Lower leg skin (tissue), 4 donors: ENCODE measurements around the gene GPR55. TPM values are rescaled to one million over a fixed set of nuclear protein-coding genes. Genes with fewer than 3 reads are reported as not detected.

Experiments
- DNase-seq, 2 donors: peaks; one replicate each; pipeline ENCODE4 v3.0.0-alpha.2; 2019; ENCODE audit warnings: low spot score in 2 of 2
- H3K4me3 ChIP-seq: fragments of 200-600 bp; sonication (generic); 2 replicates; pipeline ENCODE4 v1.5.1; 2017; ENCODE audit warnings: mild to moderate bottlenecking, low read depth; ENCODE audit not compliant: poor library complexity, severe bottlenecking
- CTCF ChIP-seq, 3 donors: fragments of 450-650 bp; IDR thresholded peaks; one replicate each; pipeline ENCODE4 v1.5.1; 2016; ENCODE audit warnings: antibody characterized with exemption in 3 of 3, mild to moderate bottlenecking in 3 of 3, moderate library complexity in 2 of 3
- POLR2A ChIP-seq, 2 donors: fragments of 450-650 bp; IDR thresholded peaks; one replicate each; pipeline ENCODE4 v1.6.1; 2016 to 2017; ENCODE audit warnings: antibody characterized with exemption in 2 of 2, mild to moderate bottlenecking in 1 of 2, moderate library complexity in 1 of 2
- WGBS, 2 donors: methylation state at CpG; one replicate each; pipeline ENCODE4 v1.1.5; 2018; 5-methylcytosine and 5-hydroxymethylcytosine counted together
- intact Hi-C: fragments of 100-400 bp; cut with DNase I; formaldehyde crosslinking; loops from one replicate; pipeline ENCODE4 v1.15.0; 2023; ENCODE audit warnings: low total_unique reads
- total RNA-seq, 4 donors: library from RNA; depleted of rRNA; stranded (reverse); fragments of >200 nt; gene quantifications; one replicate each; pipeline ENCODE4 v1.1.0, GENCODE V29; 2016

GPR55 gene
- total RNA-seq, 4 donors from 2014 or later: 0.30 TPM; not detected in 3

- WGBS, 2 donors: 87 to 92% methylated on average over 4 of the region's 4 CpGs
- no peak for DNase-seq
- intact Hi-C loops: no loop called here
- H3K4me3 ChIP-seq: no peak overlapping the region
- TF ChIP-seq POLR2A (IDR thresholded peaks at IDR 0.05) (no peak), CTCF (IDR thresholded peaks at IDR 0.05) (no peak)
Measured at GRCh38 chr2:230890646-230891045, 34.4 kb downstream of the GPR55 start.

- no peak for TF ChIP-seq POLR2A (IDR thresholded peaks at IDR 0.05)
- TF ChIP-seq CTCF (IDR thresholded peaks at IDR 0.05): no peak
- intact Hi-C loops: no loop called here
- WGBS, 2 donors: 78% methylated on average over 22 of the region's 22 CpGs
- no peak for DNase-seq
- no peak overlapping the region for H3K4me3 ChIP-seq
Measured at GRCh38 chr2:230889911-230890601, 35.0 kb downstream of the GPR55 start.

- 86 to 93% methylated on average over 14 of the region's 14 CpGs for WGBS, 2 donors
Measured at GRCh38 chr2:230888824-230889400, 36.1 kb downstream of the GPR55 start.

GRCh38 chr2:230887342-230887741 lies 37.7 kb downstream of the GPR55 start:
- TF ChIP-seq POLR2A (IDR thresholded peaks at IDR 0.05): no peak
- TF ChIP-seq CTCF (IDR thresholded peaks at IDR 0.05): no peak
- DNase-seq: no peak
- no peak overlapping the region for H3K4me3 ChIP-seq
- WGBS, 2 donors: 81 to 83% methylated on average over 7 of the region's 7 CpGs
- intact Hi-C loops: no loop called here

More at GRCh38 chr2:230888824-230889400, 36.1 kb downstream of the GPR55 start:
- no peak overlapping the region for H3K4me3 ChIP-seq
- no peak for DNase-seq
- intact Hi-C loops: no loop called here
- no peak for TF ChIP-seq CTCF (IDR thresholded peaks at IDR 0.05)
- TF ChIP-seq POLR2A (IDR thresholded peaks at IDR 0.05): no peak

GRCh38 chr2:230886671-230887071 lies 38.4 kb downstream of the GPR55 start:
- WGBS, 2 donors: 75% methylated on average over 6 to 14 of the region's 14 CpGs
- H3K4me3 ChIP-seq: no peak overlapping the region
- no peak for DNase-seq
- intact Hi-C loops: no loop called here
- TF ChIP-seq CTCF (IDR thresholded peaks at IDR 0.05) (no peak), POLR2A (IDR thresholded peaks at IDR 0.05) (no peak)
